Parathyroid adenoma (tissue), 2 donors: Measurements from ENCODE around the gene ANO2.

ENCODE experiments used
- H2AFZ ChIP-seq: fragments of 300-600 bp; sonication (generic); one replicate; pipeline ENCODE4 v1.7.0; 2017; ENCODE audit warnings: antibody characterized with exemption, mild to moderate bottlenecking
- H3K27ac ChIP-seq: fragments of 300-600 bp; sonication (generic); one replicate; pipeline ENCODE4 v1.7.0; 2017
- H3K27me3 ChIP-seq: fragments of 300-600 bp; sonication (generic); one replicate; pipeline ENCODE4 v1.7.0; 2017; ENCODE audit warnings: low read length; ENCODE audit not compliant: control insufficient read depth, insufficient read depth
- H3K36me3 ChIP-seq: fragments of 300-600 bp; sonication (generic); one replicate; pipeline ENCODE4 v1.7.0; 2017; ENCODE audit warnings: low read length; ENCODE audit not compliant: control insufficient read depth, insufficient read depth
- H3K4me1 ChIP-seq: fragments of 300-600 bp; sonication (generic); one replicate; pipeline ENCODE4 v1.7.0; 2017; ENCODE audit warnings: control low read depth
- H3K4me2 ChIP-seq: fragments of 300-600 bp; sonication (generic); one replicate; pipeline ENCODE4 v1.7.0; 2017; ENCODE audit warnings: low read length
- H3K4me3 ChIP-seq: fragments of 300-600 bp; sonication (generic); one replicate; pipeline ENCODE4 v1.7.0; 2017; ENCODE audit warnings: low read depth, low read length
- H3K79me2 ChIP-seq: fragments of 300-600 bp; sonication (generic); one replicate; pipeline ENCODE4 v1.7.0; 2017; ENCODE audit warnings: control low read depth
- H3K9ac ChIP-seq: fragments of 300-600 bp; sonication (generic); one replicate; pipeline ENCODE4 v1.7.0; 2017; ENCODE audit warnings: mild to moderate bottlenecking
- H3K9me3 ChIP-seq: fragments of 300-600 bp; sonication (generic); one replicate; pipeline ENCODE4 v1.7.0; 2017; ENCODE audit warnings: low read length; ENCODE audit not compliant: control insufficient read depth
- CTCF ChIP-seq: fragments of 300-600 bp; sonication (generic); IDR thresholded peaks from one replicate; pipeline ENCODE4 v1.7.0; 2017; ENCODE audit warnings: antibody characterized with exemption, mild to moderate bottlenecking
- donor health status: primary hyperparathyroidism.

The ANO2 gene

GRCh38 chr12:5987573-5987972, 42.5 kb upstream of the ANO2 start:
- TF ChIP-seq CTCF = no peak
- H3K27ac ChIP-seq = no peak overlapping the region
- no peak overlapping the region for H2AFZ ChIP-seq
- H3K9ac ChIP-seq = no peak overlapping the region
- H3K9me3 ChIP-seq = no peaks in the 10 kb centered on the region
- no peaks in the 10 kb centered on the region for H3K36me3 ChIP-seq
- H3K27me3 ChIP-seq = no peaks in the 10 kb centered on the region
- no peaks in the 10 kb centered on the region for H3K4me1 ChIP-seq
- H3K4me3 ChIP-seq = no peak overlapping the region
- no peaks in the 10 kb centered on the region for H3K79me2 ChIP-seq
- H3K4me2 ChIP-seq = no peak overlapping the region

DNA sequence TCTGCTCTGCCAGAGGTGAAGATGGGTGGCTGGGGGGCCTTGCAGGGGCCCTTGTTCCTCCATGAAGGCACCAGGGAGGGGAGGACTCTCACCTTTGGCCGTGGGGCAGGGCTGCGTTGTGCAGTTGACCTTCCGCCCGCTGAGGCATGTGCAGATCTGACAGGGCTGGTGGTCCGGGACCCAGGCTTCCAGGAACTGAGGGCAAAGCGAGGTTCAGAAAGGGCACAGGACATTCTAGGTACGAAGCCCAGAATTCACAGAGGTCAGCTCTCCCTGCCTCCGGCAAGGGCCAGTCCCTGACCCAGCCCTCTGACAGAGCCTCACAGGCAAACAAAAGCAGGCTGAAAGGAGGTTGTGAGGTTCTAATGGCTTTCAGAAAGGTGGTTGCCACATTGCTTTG, 40.4 kb upstream of the ANO2 start:
- Histone ChIP-seq H3K79me2 (no peaks in the 10 kb centered on the region), H3K27ac (no peak overlapping the region), H3K36me3 (no peaks in the 10 kb centered on the region), H3K9me3 (no peaks in the 10 kb centered on the region), H3K4me3 (no peak overlapping the region), H3K27me3 (no peaks in the 10 kb centered on the region), H3K4me1 (no peaks in the 10 kb centered on the region), H3K4me2 (no peak overlapping the region), H3K9ac (no peak overlapping the region), H2AFZ (no peak overlapping the region)
- TF ChIP-seq CTCF = no peak

- no peak overlapping the region for H2AFZ ChIP-seq
- no peaks in the 10 kb centered on the region for H3K4me1 ChIP-seq
- no peaks in the 10 kb centered on the region for H3K36me3 ChIP-seq
- H3K9ac ChIP-seq = no peak overlapping the region
- no peak overlapping the region for H3K4me2 ChIP-seq
- no peak overlapping the region for H3K4me3 ChIP-seq
- H3K79me2 ChIP-seq = no peaks in the 10 kb centered on the region
- TF ChIP-seq CTCF = no peak
- no peaks in the 10 kb centered on the region for H3K27me3 ChIP-seq
- no peaks in the 10 kb centered on the region for H3K9me3 ChIP-seq
- H3K27ac ChIP-seq = no peak overlapping the region
Observed at GRCh38 chr12:5984873-5985272, 39.8 kb upstream of the ANO2 start.

DNA sequence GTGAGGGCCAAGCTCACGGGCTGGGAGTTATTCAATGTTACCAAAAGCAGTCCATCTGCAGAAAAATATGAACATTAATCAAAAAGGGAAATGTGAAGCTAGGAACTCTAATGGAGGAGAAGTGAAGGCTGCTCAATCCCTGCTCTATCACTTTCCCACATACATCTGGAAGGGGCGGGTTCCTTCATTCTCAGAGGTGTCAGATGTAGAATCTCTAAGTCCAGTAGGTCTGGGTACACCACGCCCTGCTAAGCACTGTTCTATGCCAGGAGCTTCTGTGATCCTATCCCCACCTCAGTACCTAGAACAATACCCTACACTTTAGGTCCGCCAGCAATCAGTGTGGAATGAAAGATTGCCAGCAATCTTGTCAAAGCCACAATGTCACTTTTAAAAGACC, 37.0 kb upstream of the ANO2 start:
- Histone ChIP-seq H3K27me3 (no peaks in the 10 kb centered on the region), H3K4me2 (no peak overlapping the region), H3K4me1 (no peaks in the 10 kb centered on the region), H3K36me3 (no peaks in the 10 kb centered on the region), H3K9ac (no peak overlapping the region), H3K4me3 (no peak overlapping the region), H3K9me3 (no peaks in the 10 kb centered on the region), H2AFZ (no peak overlapping the region), H3K79me2 (no peaks in the 10 kb centered on the region), H3K27ac (no peak overlapping the region)
- TF ChIP-seq CTCF = no peak

DNA sequence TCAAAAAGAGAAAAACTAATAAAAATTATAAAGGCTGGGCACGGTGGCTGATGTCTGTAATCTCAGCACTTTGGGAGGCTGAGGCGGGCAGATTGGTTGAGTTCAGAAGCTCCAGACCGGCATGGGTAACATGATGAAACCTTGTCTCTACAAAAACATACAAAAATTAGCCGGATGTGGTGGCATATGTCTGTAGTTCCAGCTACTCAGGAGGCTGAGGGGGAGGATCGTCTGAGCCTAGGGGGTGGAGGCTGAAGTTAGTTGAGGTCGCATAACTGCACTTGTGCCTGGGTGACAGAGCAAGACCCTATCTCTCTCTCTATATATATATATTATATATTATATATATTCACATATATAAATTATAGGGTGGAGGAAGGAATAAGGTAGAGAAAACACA, 32.5 kb upstream of the ANO2 start:
- Histone ChIP-seq H3K27ac (no peak overlapping the region), H3K36me3 (no peaks in the 10 kb centered on the region), H3K4me2 (no peak overlapping the region), H2AFZ (no peak overlapping the region), H3K4me1 (no peaks in the 10 kb centered on the region), H3K9me3 (no peaks in the 10 kb centered on the region), H3K4me3 (no peak overlapping the region), H3K27me3 (no peaks in the 10 kb centered on the region), H3K9ac (no peak overlapping the region), H3K79me2 (no peaks in the 10 kb centered on the region)
- TF ChIP-seq CTCF = no peak
